ENCODE measurements around the gene CCDC78. TPM values are rescaled to one million over a fixed set of nuclear protein-coding genes. Genes with fewer than 3 reads are reported as not detected.
A peak's percentile ranks its signal among the peaks of the same experiment; 100 is the strongest.

CCDC78 gene
- total and polyA plus RNA-seq, 2 of the 13 experiments (the other 11 are each of a cell fraction or from before 2014, with no cell fraction given): 0.53 to 1.5 TPM

DNA sequence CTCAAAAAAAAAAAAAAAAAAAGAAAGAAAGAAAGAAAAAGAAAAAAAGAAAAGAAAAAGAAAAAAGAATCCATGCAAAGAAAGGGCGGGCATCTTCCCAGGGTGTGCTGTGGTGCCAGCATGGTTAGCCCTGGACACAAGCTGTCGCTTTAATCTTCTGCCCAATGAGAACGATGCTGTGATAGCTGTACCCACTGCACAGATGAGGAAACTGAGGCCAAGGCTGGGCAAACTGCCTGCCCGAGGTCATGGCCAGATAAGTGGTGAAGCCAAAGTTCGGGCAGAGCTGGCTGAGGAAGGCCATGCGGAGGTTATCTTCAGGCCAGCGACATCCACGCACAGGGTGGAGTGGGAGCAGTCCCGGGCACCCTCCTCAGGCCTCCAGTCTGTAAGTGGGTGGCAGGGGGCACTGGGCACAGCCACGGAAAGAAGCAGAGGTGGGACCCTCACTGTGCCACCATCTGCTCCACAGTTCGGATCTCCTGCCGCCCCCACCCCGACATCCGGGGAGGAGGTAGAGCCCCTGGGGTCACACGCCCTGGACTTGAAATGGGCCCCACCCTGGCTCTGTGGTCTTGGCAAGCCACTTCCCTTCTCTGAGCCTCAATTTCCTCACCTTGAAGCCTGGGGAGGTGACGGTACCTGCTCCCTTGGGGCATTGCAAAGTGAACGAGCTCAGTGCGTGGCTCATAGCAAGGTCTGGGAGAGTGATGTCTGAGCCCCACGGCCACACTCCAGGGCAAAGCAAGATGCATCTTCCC, 27.2 kb downstream of the CCDC78 start:
- H3K9ac ChIP-seq (ENCODE audit: insufficient read depth, low read depth, low read length): no peak overlapping the region
- POLR2A ChIA-PET: no interaction called here
- TF ChIP-seq ATRX (CRISPR knock-in tag; IDR thresholded peaks at IDR 0.05; ENCODE audit: borderline replicate concordance) (no peak), ZNF629 (CRISPR knock-in tag; conservative IDR thresholded peaks at IDR 0.05) (peak; percentile 85)
- no peaks in the 10 kb centered on the region for H3K36me3 ChIP-seq (replicated peaks in 1 of 2; ENCODE audit: control insufficient read depth in 1 of 2, insufficient read depth in 2 of 2, low read length in 2 of 2)
- H3K27ac ChIP-seq (ENCODE audit: extremely low read length, insufficient read depth, low read length): no peak overlapping the region
- CTCF ChIA-PET (ENCODE audit: low intra/inter-chr PET ratio, low total read pairs): no interaction called here
- peaks cover 3% of the 10 kb centered on the region; the same call in 1 of the 2 replicates for H4K20me1 ChIP-seq (ENCODE audit: insufficient read depth, low read length)
- intact Hi-C loops (cut with micrococcal nuclease; ENCODE audit: unreplicated experiment) (no loop called here), in situ Hi-C loops (cut with HindIII; ENCODE audit: extremely low pct_ligation_motif_present, low pct_unique_long_range_greater_than_20kb) (no loop called here)
- BruUV-seq (replicated peaks): no TSS peak
- ATAC-seq (no peak), DNase-seq (ENCODE audit: low spot score) (no peak), FAIRE-seq (no peak)
- H3K79me2 ChIP-seq (ENCODE audit: insufficient read depth, low read length): no peaks in the 10 kb centered on the region
- H3K4me1 ChIP-seq (ENCODE audit: insufficient read depth, low read length): peaks cover 7% of the 10 kb centered on the region
- H2AFZ ChIP-seq (ENCODE audit: low read length): no peak overlapping the region
- no peak overlapping the region for H3K4me3 ChIP-seq (replicated peaks in 1 of 3; ENCODE audit: insufficient read depth in 1 of 3, low read depth in 2 of 3, low read length in 3 of 3)
- H3K9me3 ChIP-seq (ENCODE audit: low read length): no peaks in the 10 kb centered on the region
- H3K4me2 ChIP-seq (ENCODE audit: low read depth, low read length): no peak overlapping the region
- 19% methylated on average over 3 of the region's 19 CpGs for WGBS (ENCODE audit: low lambda C conversion rate)
- H3K27me3 ChIP-seq (ENCODE audit: control insufficient read depth in 1 of 2, insufficient read depth in 2 of 2, low read length in 2 of 2): peaks cover 27 to 69% of the 10 kb centered on the region in 2 experiments

DNA sequence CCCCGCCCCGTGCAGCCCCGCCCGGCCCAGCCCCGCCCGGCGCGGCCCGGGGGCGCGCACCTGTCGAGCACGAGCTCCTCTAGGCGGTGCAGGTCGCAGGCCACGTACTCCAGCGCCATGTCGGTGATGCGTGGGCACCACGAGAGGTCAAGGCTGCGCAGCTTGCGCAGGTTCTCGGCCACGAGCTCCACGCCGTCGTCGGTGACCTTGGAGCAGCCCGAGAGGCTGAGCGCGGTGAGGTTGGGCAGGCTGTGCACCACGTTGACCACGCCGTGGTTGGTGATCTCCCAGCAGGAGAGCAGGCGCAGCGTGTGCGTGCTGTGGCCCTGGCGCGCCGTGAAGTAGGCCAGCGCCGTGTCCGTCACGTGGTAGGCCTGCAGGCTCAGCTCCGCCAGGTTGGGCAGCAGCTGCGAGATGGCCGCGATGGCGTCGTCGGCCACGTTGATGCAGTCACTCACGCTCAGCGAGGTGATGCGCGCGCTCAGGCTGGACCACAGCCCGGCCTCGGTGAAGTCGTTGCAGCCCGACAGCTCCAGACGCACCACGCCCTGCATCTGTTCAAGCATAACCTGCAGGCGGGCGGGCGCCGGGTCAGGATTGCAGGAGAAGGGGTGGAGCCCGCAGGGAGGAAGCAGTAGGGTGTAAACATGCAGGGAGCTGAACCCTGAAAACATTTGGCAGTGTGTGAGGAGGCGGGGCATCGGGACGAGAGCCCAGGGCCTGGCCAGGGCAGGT, 30.7 kb downstream of the CCDC78 start:
- ChIA-PET CTCF (ENCODE audit: low intra/inter-chr PET ratio, low total read pairs) (no interaction called here), POLR2A (interaction anchor here (0.6 to 3.4 kb wide), 9 partner anchors 12 to 65 kb away, joined by 3 to 21 read pairs (median 4); partner anchors contain the start of genes ANTKMT, METRN, MSLN and RHBDL1)
- Histone ChIP-seq H3K9ac (ENCODE audit: insufficient read depth, low read depth, low read length) (no peak overlapping the region), H3K79me2 (ENCODE audit: insufficient read depth, low read length) (no peaks in the 10 kb centered on the region), H4K20me1 (ENCODE audit: insufficient read depth, low read length) (no peaks in the 10 kb centered on the region), H2AFZ (ENCODE audit: low read length) (no peak overlapping the region), H3K4me2 (ENCODE audit: low read depth, low read length) (peak overlapping the region; percentile 74), H3K9me3 (ENCODE audit: low read length) (no peaks in the 10 kb centered on the region), H3K36me3 (replicated peaks in 1 of 2; ENCODE audit: control insufficient read depth in 1 of 2, insufficient read depth in 2 of 2, low read length in 2 of 2) (no peaks in the 10 kb centered on the region), H3K27me3 (ENCODE audit: control insufficient read depth in 1 of 2, insufficient read depth in 2 of 2, low read length in 2 of 2) (peaks cover 15 to 45% of the 10 kb centered on the region in 2 experiments), H3K4me1 (ENCODE audit: insufficient read depth, low read length) (peaks cover 12% of the 10 kb centered on the region), H3K4me3 (replicated peaks in 1 of 3; ENCODE audit: insufficient read depth in 1 of 3, low read depth in 2 of 3, low read length in 3 of 3) (peak overlapping the region in 2 of 3 experiments; percentile 57 to 65; a peak in 3 of 6 replicates), H3K27ac (ENCODE audit: extremely low read length, insufficient read depth, low read length) (no peak overlapping the region)
- no TSS peak for BruUV-seq (replicated peaks)
- ATAC-seq (peak; percentile 31), FAIRE-seq (no peak), DNase-seq (ENCODE audit: low spot score) (no peak)
- in situ Hi-C loops (cut with HindIII; ENCODE audit: extremely low pct_ligation_motif_present, low pct_unique_long_range_greater_than_20kb): no loop called here
- intact Hi-C loops (cut with micrococcal nuclease; ENCODE audit: unreplicated experiment): no loop called here
- WGBS (ENCODE audit: low lambda C conversion rate): 1% methylated on average over 17 of the region's 71 CpGs
- TF ChIP-seq, protein P1, sequence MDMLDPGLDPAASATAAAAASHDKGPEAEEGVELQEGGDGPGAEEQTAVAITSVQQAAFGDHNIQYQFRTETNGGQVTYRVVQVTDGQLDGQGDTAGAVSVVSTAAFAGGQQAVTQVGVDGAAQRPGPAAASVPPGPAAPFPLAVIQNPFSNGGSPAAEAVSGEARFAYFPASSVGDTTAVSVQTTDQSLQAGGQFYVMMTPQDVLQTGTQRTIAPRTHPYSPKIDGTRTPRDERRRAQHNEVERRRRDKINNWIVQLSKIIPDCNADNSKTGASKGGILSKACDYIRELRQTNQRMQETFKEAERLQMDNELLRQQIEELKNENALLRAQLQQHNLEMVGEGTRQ (IDR thresholded peaks at IDR 0.05; ENCODE audit: low read depth, low read length): peak; percentile 40; the same call in 1 of the 2 replicates
- TF ChIP-seq, protein P1 (CRISPR knock-in tag; IDR thresholded peaks at IDR 0.05; ENCODE audit: borderline replicate concordance): no peak
- TF ChIP-seq MYNN (CRISPR knock-in tag; IDR thresholded peaks at IDR 0.05; ENCODE audit: low read depth): no peak
- TF ChIP-seq, protein P2, sequence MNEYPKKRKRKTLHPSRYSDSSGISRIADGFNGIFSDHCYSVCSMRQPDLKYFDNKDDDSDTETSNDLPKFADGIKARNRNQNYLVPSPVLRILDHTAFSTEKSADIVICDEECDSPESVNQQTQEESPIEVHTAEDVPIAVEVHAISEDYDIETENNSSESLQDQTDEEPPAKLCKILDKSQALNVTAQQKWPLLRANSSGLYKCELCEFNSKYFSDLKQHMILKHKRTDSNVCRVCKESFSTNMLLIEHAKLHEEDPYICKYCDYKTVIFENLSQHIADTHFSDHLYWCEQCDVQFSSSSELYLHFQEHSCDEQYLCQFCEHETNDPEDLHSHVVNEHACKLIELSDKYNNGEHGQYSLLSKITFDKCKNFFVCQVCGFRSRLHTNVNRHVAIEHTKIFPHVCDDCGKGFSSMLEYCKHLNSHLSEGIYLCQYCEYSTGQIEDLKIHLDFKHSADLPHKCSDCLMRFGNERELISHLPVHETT (CRISPR knock-in tag; conservative IDR thresholded peaks at IDR 0.05): 0 out of 2 replicates have a peak, but pooled peaks have one; percentile 33
- TF ChIP-seq REL (CRISPR knock-in tag; conservative IDR thresholded peaks at IDR 0.05): 0 out of 2 replicates have a peak, but pooled peaks have one; percentile 61
- TF ChIP-seq, protein P3, sequence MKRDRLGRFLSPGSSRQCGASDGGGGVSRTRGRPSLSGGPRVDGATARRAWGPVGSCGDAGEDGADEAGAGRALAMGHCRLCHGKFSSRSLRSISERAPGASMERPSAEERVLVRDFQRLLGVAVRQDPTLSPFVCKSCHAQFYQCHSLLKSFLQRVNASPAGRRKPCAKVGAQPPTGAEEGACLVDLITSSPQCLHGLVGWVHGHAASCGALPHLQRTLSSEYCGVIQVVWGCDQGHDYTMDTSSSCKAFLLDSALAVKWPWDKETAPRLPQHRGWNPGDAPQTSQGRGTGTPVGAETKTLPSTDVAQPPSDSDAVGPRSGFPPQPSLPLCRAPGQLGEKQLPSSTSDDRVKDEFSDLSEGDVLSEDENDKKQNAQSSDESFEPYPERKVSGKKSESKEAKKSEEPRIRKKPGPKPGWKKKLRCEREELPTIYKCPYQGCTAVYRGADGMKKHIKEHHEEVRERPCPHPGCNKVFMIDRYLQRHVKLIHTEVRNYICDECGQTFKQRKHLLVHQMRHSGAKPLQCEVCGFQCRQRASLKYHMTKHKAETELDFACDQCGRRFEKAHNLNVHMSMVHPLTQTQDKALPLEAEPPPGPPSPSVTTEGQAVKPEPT (CRISPR knock-in tag; IDR thresholded peaks at IDR 0.05; ENCODE audit: low read depth): no peak
